Activated CD8-positive, alpha-beta memory T cell treated with anti-CD3 and anti-CD28 coated beads for 48 hours (primary cell): ENCODE data around the gene GAK.
"Not testable (repeated sequence)": the region's sequence is repeated elsewhere in the genome, so short reads cannot be mapped to it uniquely, and the experiment has no call there.

Source experiments
- DNase-seq, 3 experiments: peaks; one replicate each; pipeline ENCODE4 v3.0.0-alpha.2; 2020; ENCODE audit warnings: low read depth in 2 of 3, low spot score in 2 of 3

The GAK gene

GRCh38 chr4:820230-821172, 111.6 kb downstream of the GAK start:
- no peak for DNase-seq

GRCh38 chr4:819401-820229, 112.5 kb downstream of the GAK start:
- DNase-seq = no peak

- DNase-seq = no peak
These were observed 113.8 kb downstream of the GAK start for GRCh38 chr4:818106-818921.

GRCh38 chr4:815464-816146, 116.5 kb downstream of the GAK start:
- no peak for DNase-seq

GRCh38 chr4:814312-814850, 117.7 kb downstream of the GAK start:
- DNase-seq = no peak

GRCh38 chr4:813900-814299, 118.2 kb downstream of the GAK start:
- DNase-seq = no peak

- DNase-seq = no peak
These were observed 123.1 kb downstream of the GAK start for GRCh38 chr4:808860-809570.

GRCh38 chr4:807792-808191, 124.3 kb downstream of the GAK start:
- no peak for DNase-seq

- not testable (repeated sequence) for DNase-seq
These were observed 125.1 kb downstream of the GAK start for GRCh38 chr4:806979-807378.

- DNase-seq = no peak
These were observed 127.3 kb downstream of the GAK start for GRCh38 chr4:804804-805203.

- no peak for DNase-seq
These were observed 128.2 kb downstream of the GAK start for GRCh38 chr4:803884-804283.

- DNase-seq = no peak
These were observed 130.5 kb downstream of the GAK start for GRCh38 chr4:801436-802124.
